Activated naive CD8-positive, alpha-beta T cell treated with anti-CD3 and anti-CD28 coated beads, Interleukin-2, amount 10 ng/mL, durations not matched to agents 7 days and 5 days (primary cell): ENCODE measurements around the gene OLIG1. TPM values are rescaled to one million over a fixed set of nuclear protein-coding genes. Genes with fewer than 3 reads are reported as not detected.

ENCODE experiments used
- ATAC-seq: fragments of 150-1000 bp; cut with Tn5 transposase; one replicate; pipeline ENCODE4 v1.10.0; 2021; ENCODE audit warnings: low read depth, moderate library complexity
- POLR2A ChIA-PET: fragments of 350-600 bp; sonication (Branson Sonifier 250); formaldehyde crosslinking; loops from one replicate; lab custom pipeline; 2021; ENCODE audit warnings: antibody characterized with exemption; lab: Charles Lee
- DNase-seq: peaks from one replicate; pipeline ENCODE4 v3.0.0; 2021
- H3K27ac Mint-ChIP-seq: one replicate; pipeline ENCODE4 v1.8.0; 2022; ENCODE audit warnings: mild to moderate bottlenecking, mixed read lengths
- H3K27me3 Mint-ChIP-seq: one replicate; pipeline ENCODE4 v1.8.0; 2022; ENCODE audit warnings: mild to moderate bottlenecking, moderate library complexity, mixed read lengths
- H3K36me3 Mint-ChIP-seq: one replicate; pipeline ENCODE4 v1.8.0; 2021; ENCODE audit warnings: mild to moderate bottlenecking, mixed read lengths
- H3K4me1 Mint-ChIP-seq: one replicate; pipeline ENCODE4 v1.8.0; 2021; ENCODE audit warnings: mixed read lengths
- H3K4me3 Mint-ChIP-seq: one replicate; pipeline ENCODE4 v1.8.0; 2022; ENCODE audit warnings: mild to moderate bottlenecking, moderate library complexity, mixed read lengths
- H3K9me3 Mint-ChIP-seq: one replicate; pipeline ENCODE4 v1.8.0; 2021; ENCODE audit warnings: mixed read lengths
- total RNA-seq, 2 experiments: library from RNA; stranded (reverse); gene quantifications; one replicate each; pipeline ENCODE4 v1.2.3, GENCODE V29; 2021

OLIG1 gene
- total RNA-seq, 2 experiments from 2014 or later: not detected

DNA sequence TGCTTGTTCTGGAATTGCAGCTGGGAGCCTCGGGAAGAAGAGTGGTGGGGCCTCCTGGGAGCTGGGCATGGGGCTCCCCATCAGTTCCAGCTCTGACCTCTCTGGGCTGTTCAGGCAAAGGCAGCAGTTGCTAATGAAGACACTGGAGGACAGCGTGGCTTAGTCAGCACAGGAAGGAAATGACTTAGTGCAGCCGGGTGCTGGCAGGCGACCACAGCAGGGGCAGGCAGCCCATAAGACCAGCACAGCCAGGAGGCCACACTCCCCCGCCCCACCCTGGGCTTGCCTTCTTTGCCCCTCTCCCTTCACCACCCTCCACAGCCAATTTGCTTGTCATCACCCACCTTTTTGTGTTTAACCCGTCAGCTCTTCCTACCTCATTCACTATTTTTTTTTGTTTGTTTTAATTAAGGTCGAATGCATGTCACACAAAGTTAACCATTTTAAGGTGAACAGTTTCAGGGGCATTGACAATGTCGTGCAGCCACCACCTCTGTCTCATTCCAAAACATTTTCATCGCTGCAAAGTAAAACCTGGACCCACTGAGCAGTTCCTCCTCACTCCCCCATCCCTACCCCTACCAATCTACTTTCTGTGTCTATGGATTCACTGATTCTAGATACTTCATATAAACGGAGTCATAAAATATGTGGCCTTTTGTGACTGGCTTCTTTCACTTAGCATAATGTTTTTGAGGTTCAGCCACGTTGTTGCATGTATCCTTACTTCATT is 33.3 kb upstream of the OLIG1 start:
- Mint-ChIP-seq H3K36me3 (no peaks in the 10 kb centered on the region), H3K4me3 (peak overlapping the region; percentile 38), H3K4me1 (peaks cover 16% of the 10 kb centered on the region), H3K27ac (peak overlapping the region; percentile 86), H3K27me3 (peaks cover 30% of the 10 kb centered on the region), H3K9me3 (no peaks in the 10 kb centered on the region)
- DNase-seq (peak; percentile 59), ATAC-seq (peak; percentile 96)
- POLR2A ChIA-PET: interaction anchor here (0.6 kb wide), 1 partner anchor 85 kb away, joined by 3 read pairs; no protein-coding TSS in a partner anchor

DNA sequence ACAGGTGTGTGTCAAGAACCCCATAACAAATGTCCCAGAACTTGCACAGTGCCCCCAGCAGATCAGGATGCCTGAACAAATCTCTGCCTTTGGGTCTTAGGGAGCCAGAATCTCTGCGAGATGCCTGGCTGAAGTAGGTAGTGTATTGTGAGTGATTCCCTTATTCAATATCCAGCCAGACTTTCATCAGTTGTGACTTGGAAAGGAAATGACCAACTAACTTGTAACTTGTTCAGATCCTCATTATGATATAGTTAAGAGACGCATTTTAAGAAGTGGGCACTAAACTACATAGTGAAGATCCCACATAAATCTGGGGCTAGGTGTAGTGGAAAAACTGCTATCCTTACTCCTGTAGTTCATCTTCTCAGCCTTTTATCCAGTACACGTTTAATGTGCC is 32.4 kb upstream of the OLIG1 start:
- DNase-seq (no peak), ATAC-seq (no peak)
- POLR2A ChIA-PET: interaction anchor here (0.6 to 0.7 kb wide), 2 partner anchors 149 to 1066 kb away, joined by 3 to 4 read pairs; no protein-coding TSS in a partner anchor
- Mint-ChIP-seq H3K27me3 (peaks cover 25% of the 10 kb centered on the region), H3K36me3 (no peaks in the 10 kb centered on the region), H3K27ac (no peak overlapping the region), H3K4me1 (peaks cover 16% of the 10 kb centered on the region), H3K4me3 (no peak overlapping the region), H3K9me3 (no peaks in the 10 kb centered on the region)

DNA sequence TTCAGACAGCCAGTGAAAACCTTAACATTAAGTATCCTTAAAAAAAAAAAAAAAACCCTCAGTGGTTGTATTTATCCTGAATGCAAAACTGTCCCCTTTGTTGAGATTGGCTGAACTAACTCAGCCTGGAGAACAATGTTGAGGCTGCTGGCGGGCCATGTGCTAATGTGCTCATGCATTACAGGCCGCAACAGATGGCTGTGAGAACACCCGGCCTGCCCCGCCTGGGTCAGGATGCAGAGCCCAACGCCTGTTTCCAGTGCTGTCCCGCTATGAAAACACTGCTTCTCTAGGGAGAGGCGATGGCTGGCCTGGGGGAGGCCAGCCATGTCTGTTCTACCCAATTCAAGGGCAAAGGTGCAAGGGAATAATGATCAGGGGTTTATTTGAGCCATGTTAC is 30.4 kb upstream of the OLIG1 start:
- Mint-ChIP-seq H3K27me3 (peaks cover 34% of the 10 kb centered on the region), H3K4me1 (peaks cover 16% of the 10 kb centered on the region), H3K4me3 (no peak overlapping the region), H3K36me3 (no peaks in the 10 kb centered on the region), H3K9me3 (no peaks in the 10 kb centered on the region), H3K27ac (no peak overlapping the region)
- DNase-seq: no peak
- POLR2A ChIA-PET: no interaction called here
- no peak for ATAC-seq

DNA sequence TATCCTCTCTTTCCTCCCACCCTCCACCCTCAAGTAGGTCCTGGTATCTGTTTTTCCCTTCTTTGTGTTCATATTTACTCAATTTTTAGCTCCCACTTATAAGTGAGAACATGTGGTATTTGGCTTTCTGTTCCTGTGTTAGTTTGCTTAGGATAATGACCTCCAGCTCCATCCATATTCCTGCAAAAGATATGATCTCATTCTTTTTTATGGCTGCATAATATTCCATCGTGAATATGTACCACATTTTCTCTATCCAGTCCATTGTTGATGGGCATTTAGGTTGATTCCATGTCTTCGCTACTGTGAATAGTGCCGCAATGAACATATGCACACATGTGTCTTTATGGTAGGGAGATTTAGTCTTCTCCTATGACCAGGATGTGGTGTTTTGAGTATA is 29.7 kb upstream of the OLIG1 start:
- Mint-ChIP-seq H3K27me3 (peaks cover 39% of the 10 kb centered on the region), H3K27ac (no peak overlapping the region), H3K4me1 (peaks cover 16% of the 10 kb centered on the region), H3K36me3 (no peaks in the 10 kb centered on the region), H3K4me3 (no peak overlapping the region), H3K9me3 (no peaks in the 10 kb centered on the region)
- POLR2A ChIA-PET: no interaction called here
- DNase-seq: no peak
- no peak for ATAC-seq

DNA sequence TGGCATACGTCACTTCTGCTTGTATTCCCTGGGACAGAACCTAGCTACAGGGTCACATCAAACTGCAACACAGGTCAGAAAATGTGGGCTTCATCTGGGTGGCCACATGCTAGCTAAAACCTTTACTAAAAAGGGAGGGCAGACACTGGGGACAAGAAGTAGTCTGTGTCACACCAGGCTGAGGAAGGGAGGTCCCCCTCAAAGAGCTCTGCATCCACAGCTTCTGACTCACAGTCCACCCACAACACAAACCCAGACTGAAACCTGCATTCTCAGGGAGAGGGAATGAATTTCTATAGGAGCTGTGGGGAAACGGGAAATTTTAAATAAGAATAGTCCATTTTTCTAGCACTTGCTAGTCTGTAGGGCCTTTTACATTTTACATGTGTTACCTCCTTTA is 28.0 kb upstream of the OLIG1 start:
- Mint-ChIP-seq H3K4me3 (no peak overlapping the region), H3K36me3 (no peaks in the 10 kb centered on the region), H3K9me3 (no peaks in the 10 kb centered on the region), H3K27ac (no peak overlapping the region), H3K4me1 (peaks cover 7% of the 10 kb centered on the region), H3K27me3 (peaks cover 46% of the 10 kb centered on the region)
- ATAC-seq (no peak), DNase-seq (no peak)
- POLR2A ChIA-PET: no interaction called here

DNA sequence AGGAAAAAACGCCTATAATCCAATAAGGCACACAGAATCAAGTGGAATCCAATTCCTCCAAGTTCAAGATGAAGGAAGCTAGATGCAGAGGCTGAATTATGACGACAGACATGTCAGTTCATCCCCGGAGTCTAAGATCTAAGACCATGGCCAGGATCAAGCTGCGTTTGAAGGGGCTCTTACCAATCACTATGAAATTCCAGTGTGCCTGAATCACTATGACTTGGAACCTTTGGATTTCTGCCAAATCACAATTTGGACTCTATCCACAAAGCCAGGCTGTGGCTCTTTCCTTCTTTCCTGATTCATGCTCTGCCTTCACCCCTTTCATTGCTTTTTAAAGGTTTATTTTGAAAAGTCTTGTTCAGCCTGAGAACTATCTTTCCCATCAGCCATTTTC is 27.1 kb upstream of the OLIG1 start:
- Mint-ChIP-seq H3K4me1 (no peaks in the 10 kb centered on the region), H3K27ac (no peak overlapping the region), H3K27me3 (peaks cover 49% of the 10 kb centered on the region), H3K9me3 (no peaks in the 10 kb centered on the region), H3K36me3 (no peaks in the 10 kb centered on the region), H3K4me3 (no peak overlapping the region)
- no peak for DNase-seq
- POLR2A ChIA-PET: no interaction called here
- no peak for ATAC-seq

DNA sequence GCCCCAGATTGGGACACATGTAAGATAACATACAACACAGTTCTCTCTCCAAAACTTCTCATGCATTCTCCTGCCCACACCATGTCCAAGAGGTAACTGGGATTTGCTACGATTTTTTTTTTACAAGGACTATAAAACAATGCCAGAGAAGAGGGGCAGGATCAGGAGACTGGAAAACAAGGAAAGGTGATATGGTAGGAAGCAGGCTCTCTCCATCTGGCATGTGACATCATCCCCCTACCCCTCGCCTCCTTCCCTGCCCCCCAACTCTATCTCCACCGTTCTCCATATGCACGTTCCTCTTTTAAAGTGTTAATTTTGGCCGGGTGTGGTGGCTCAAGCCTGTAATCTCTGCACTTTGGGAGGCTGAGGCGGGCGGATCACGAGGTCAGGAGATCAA is 23.5 kb upstream of the OLIG1 start:
- no peak overlapping the region for H3K4me3 Mint-ChIP-seq
- DNase-seq (no peak), ATAC-seq (no peak)
- H3K9me3 Mint-ChIP-seq: no peaks in the 10 kb centered on the region
- H3K27me3 Mint-ChIP-seq: peaks cover 51% of the 10 kb centered on the region
- no peaks in the 10 kb centered on the region for H3K4me1 Mint-ChIP-seq
- no peaks in the 10 kb centered on the region for H3K36me3 Mint-ChIP-seq
- no peak overlapping the region for H3K27ac Mint-ChIP-seq
- POLR2A ChIA-PET: no interaction called here

GRCh38 chr21:33047231-33047630 is 22.7 kb upstream of the OLIG1 start:
- Mint-ChIP-seq H3K4me3 (no peak overlapping the region), H3K27me3 (peaks cover 50% of the 10 kb centered on the region), H3K9me3 (no peaks in the 10 kb centered on the region), H3K36me3 (no peaks in the 10 kb centered on the region), H3K27ac (no peak overlapping the region), H3K4me1 (no peaks in the 10 kb centered on the region)
- POLR2A ChIA-PET: no interaction called here
- DNase-seq (no peak), ATAC-seq (no peak)

- H3K27me3 Mint-ChIP-seq: peaks cover 34% of the 10 kb centered on the region
- H3K4me1 Mint-ChIP-seq: no peaks in the 10 kb centered on the region
- no peak overlapping the region for H3K4me3 Mint-ChIP-seq
- POLR2A ChIA-PET: no interaction called here
- no peaks in the 10 kb centered on the region for H3K9me3 Mint-ChIP-seq
- ATAC-seq (no peak), DNase-seq (no peak)
- H3K27ac Mint-ChIP-seq: no peak overlapping the region
- no peaks in the 10 kb centered on the region for H3K36me3 Mint-ChIP-seq
Observed at GRCh38 chr21:33051925-33052324, 18.0 kb upstream of the OLIG1 start.

- DNase-seq (no peak), ATAC-seq (no peak)
- Mint-ChIP-seq H3K27me3 (peaks cover 21% of the 10 kb centered on the region), H3K9me3 (no peaks in the 10 kb centered on the region), H3K36me3 (no peaks in the 10 kb centered on the region), H3K4me1 (peaks cover 1% of the 10 kb centered on the region), H3K4me3 (no peak overlapping the region), H3K27ac (no peak overlapping the region)
- POLR2A ChIA-PET: no interaction called here
Observed at GRCh38 chr21:33053951-33054350, 16.0 kb upstream of the OLIG1 start.

GRCh38 chr21:33055991-33056390 is 13.9 kb upstream of the OLIG1 start:
- Mint-ChIP-seq H3K9me3 (no peaks in the 10 kb centered on the region), H3K4me1 (peaks cover 10% of the 10 kb centered on the region)

GRCh38 chr21:33057385-33057940 is 12.5 kb upstream of the OLIG1 start:
- ATAC-seq: no peak
- Mint-ChIP-seq H3K27ac (no peak overlapping the region), H3K4me3 (no peak overlapping the region), H3K36me3 (no peaks in the 10 kb centered on the region), H3K27me3 (peaks cover 15% of the 10 kb centered on the region), H3K9me3 (no peaks in the 10 kb centered on the region), H3K4me1 (peaks cover 10% of the 10 kb centered on the region)
- POLR2A ChIA-PET: no interaction called here
- no peak for DNase-seq

More at GRCh38 chr21:33055991-33056390, 13.9 kb upstream of the OLIG1 start:
- ATAC-seq: no peak
- H3K4me3 Mint-ChIP-seq: no peak overlapping the region
- no peak overlapping the region for H3K27ac Mint-ChIP-seq
- POLR2A ChIA-PET: no interaction called here
- DNase-seq: no peak
- H3K27me3 Mint-ChIP-seq: peaks cover 19% of the 10 kb centered on the region
- no peaks in the 10 kb centered on the region for H3K36me3 Mint-ChIP-seq

- DNase-seq (no peak), ATAC-seq (no peak)
- Mint-ChIP-seq H3K9me3 (no peaks in the 10 kb centered on the region), H3K27ac (no peak overlapping the region), H3K4me1 (peaks cover 10% of the 10 kb centered on the region), H3K36me3 (no peaks in the 10 kb centered on the region), H3K27me3 (peaks cover 12% of the 10 kb centered on the region), H3K4me3 (no peak overlapping the region)
- POLR2A ChIA-PET: no interaction called here
Observed at GRCh38 chr21:33058527-33058926, 11.4 kb upstream of the OLIG1 start.

DNA sequence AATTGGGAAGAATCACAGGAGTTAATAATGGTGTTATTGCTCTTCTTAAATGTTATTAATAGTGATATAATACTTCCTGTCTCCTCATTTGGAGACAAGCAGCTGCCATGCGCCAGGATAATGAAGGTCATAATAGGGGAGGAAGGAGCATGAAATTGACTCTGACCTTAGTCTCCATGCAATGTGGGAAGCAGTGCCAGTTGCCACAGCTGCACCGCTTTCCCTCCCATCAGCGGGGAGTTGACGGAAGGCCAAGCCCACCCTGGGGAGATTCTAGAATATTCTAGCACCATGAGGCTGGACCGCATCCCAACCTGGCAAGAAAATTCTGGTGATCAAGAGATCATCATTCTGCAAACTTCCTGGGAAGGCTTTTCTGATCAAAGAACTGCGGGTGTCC is 11.0 kb upstream of the OLIG1 start:
- DNase-seq (no peak), ATAC-seq (no peak)
- Mint-ChIP-seq H3K4me1 (peaks cover 10% of the 10 kb centered on the region), H3K27ac (no peak overlapping the region), H3K36me3 (no peaks in the 10 kb centered on the region), H3K27me3 (peaks cover 12% of the 10 kb centered on the region), H3K9me3 (no peaks in the 10 kb centered on the region), H3K4me3 (no peak overlapping the region)
- POLR2A ChIA-PET: no interaction called here
